SK-N-SH treated with all-trans-retinoic acid at 6 μM for 48 hours (cell line): ENCODE measurements around the gene SSNA1.

Experiments used
- ATAC-seq: fragments of 200-7000 bp; cut with Tn5 transposase; 3 replicates; pipeline ENCODE4 v1.9.1; 2020; ENCODE audit warnings: mild to moderate bottlenecking, moderate library complexity
- CSDC2 ChIP-seq: fragments of 250-450 bp; sonication (Bioruptor Pico); IDR thresholded peaks from 2 replicates; pipeline ENCODE4 v1.5.0; 2020; ENCODE audit warnings: mild to moderate bottlenecking, moderate library complexity
- ESRRG ChIP-seq: fragments of 250-450 bp; sonication (Bioruptor Pico); IDR thresholded peaks from 2 replicates; pipeline ENCODE4 v1.6.1; 2021; ENCODE audit warnings: mild to moderate bottlenecking
- GLIS3 ChIP-seq: fragments of 250-450 bp; sonication (Bioruptor Pico); IDR thresholded peaks from 2 replicates; pipeline ENCODE4 v1.5.0; 2020; ENCODE audit warnings: mild to moderate bottlenecking, moderate library complexity
- ISL1 ChIP-seq: fragments of 250-450 bp; sonication (Bioruptor Pico); IDR thresholded peaks from 2 replicates; pipeline ENCODE4 v2.1.2; 2022; ENCODE audit warnings: mild to moderate bottlenecking, moderate library complexity
- OSR1 ChIP-seq: fragments of 250-450 bp; sonication (Bioruptor Pico); IDR thresholded peaks from 2 replicates; pipeline ENCODE4 v1.8.0; 2022; ENCODE audit warnings: moderate library complexity, mild to moderate bottlenecking, inconsistent platforms
- POU6F1 ChIP-seq: fragments of 250-450 bp; sonication (Bioruptor Pico); IDR thresholded peaks from 2 replicates; pipeline ENCODE4 v1.8.0; 2021; ENCODE audit warnings: low read depth, mild to moderate bottlenecking, moderate library complexity, borderline replicate concordance
- PPARA ChIP-seq: fragments of 250-450 bp; sonication (Bioruptor Pico); IDR thresholded peaks from 2 replicates; pipeline ENCODE4 v1.5.0; 2020; ENCODE audit warnings: mild to moderate bottlenecking, borderline replicate concordance
- RARB ChIP-seq: fragments of 250-450 bp; sonication (Bioruptor Pico); IDR thresholded peaks from 2 replicates; pipeline ENCODE4 v1.8.0; 2021; ENCODE audit warnings: mild to moderate bottlenecking, moderate library complexity
- SNAI2 ChIP-seq: fragments of 250-450 bp; sonication (Bioruptor Pico); IDR thresholded peaks from 2 replicates; pipeline ENCODE4 v1.5.0; 2020; ENCODE audit warnings: mild to moderate bottlenecking, moderate library complexity
- TCF4 ChIP-seq: fragments of 250-450 bp; sonication (Bioruptor Pico); IDR thresholded peaks from 2 replicates; pipeline ENCODE4 v1.8.0; 2021; ENCODE audit warnings: mild to moderate bottlenecking, moderate library complexity, borderline replicate concordance
- ZC3H10 ChIP-seq: fragments of 250-450 bp; sonication (Bioruptor Pico); IDR thresholded peaks from 2 replicates; pipeline ENCODE4 v1.5.1; 2021; ENCODE audit warnings: mild to moderate bottlenecking, moderate library complexity
- ZFP3 ChIP-seq: fragments of 250-450 bp; sonication (Bioruptor Pico); IDR thresholded peaks from 2 replicates; pipeline ENCODE4 v1.5.0; 2020; ENCODE audit warnings: mild to moderate bottlenecking, moderate library complexity
- ZFP30 ChIP-seq: fragments of 450-650 bp; formaldehyde crosslinking; IDR thresholded peaks from 2 replicates; pipeline ENCODE4 v1.5.0; 2022; ENCODE audit warnings: mild to moderate bottlenecking, moderate library complexity
- ZNF70 ChIP-seq: fragments of 450-650 bp; formaldehyde crosslinking; IDR thresholded peaks from 2 replicates; pipeline ENCODE4 v1.5.0; 2020; ENCODE audit warnings: mild to moderate bottlenecking, moderate library complexity
- ZNF8 ChIP-seq: fragments of 450-650 bp; formaldehyde crosslinking; IDR thresholded peaks from 2 replicates; pipeline ENCODE4 v1.5.0; 2020; ENCODE audit warnings: mild to moderate bottlenecking, moderate library complexity
- TF ChIP-seq, protein P1 (sequence below): fragments of 250-450 bp; sonication (Bioruptor Pico); IDR thresholded peaks from 2 replicates; pipeline ENCODE4 v1.5.1; 2020; ENCODE audit warnings: low read depth, mild to moderate bottlenecking, moderate library complexity
- TF ChIP-seq, protein P2 (sequence below): fragments of 250-450 bp; sonication (Bioruptor Pico); IDR thresholded peaks from 2 replicates; pipeline ENCODE4 v1.5.1; 2021; ENCODE audit warnings: mild to moderate bottlenecking, moderate library complexity
- TF ChIP-seq, protein P3 (sequence below): fragments of 250-450 bp; sonication (Bioruptor Pico); IDR thresholded peaks from 2 replicates; pipeline ENCODE4 v1.5.0; 2020; ENCODE audit warnings: mild to moderate bottlenecking, moderate library complexity

Gene SSNA1

GRCh38 chr9:137161558-137162486 is 26.7 kb upstream of the SSNA1 start:
- TF ChIP-seq PPARA (CRISPR knock-in tag) (no peak), TCF4 (CRISPR knock-in tag) (no peak), ISL1 (CRISPR knock-in tag) (no peak), POU6F1 (no peak), CSDC2 (CRISPR knock-in tag) (no peak)
- TF ChIP-seq, protein P1, sequence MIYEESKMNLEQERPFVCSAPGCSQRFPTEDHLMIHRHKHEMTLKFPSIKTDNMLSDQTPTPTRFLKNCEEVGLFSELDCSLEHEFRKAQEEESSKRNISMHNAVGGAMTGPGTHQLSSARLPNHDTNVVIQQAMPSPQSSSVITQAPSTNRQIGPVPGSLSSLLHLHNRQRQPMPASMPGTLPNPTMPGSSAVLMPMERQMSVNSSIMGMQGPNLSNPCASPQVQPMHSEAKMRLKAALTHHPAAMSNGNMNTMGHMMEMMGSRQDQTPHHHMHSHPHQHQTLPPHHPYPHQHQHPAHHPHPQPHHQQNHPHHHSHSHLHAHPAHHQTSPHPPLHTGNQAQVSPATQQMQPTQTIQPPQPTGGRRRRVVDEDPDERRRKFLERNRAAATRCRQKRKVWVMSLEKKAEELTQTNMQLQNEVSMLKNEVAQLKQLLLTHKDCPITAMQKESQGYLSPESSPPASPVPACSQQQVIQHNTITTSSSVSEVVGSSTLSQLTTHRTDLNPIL: no peak
- ATAC-seq: no peak

- TF ChIP-seq ZNF8 (CRISPR knock-in tag) (no peak), ZNF70 (CRISPR knock-in tag) (no peak), ESRRG (CRISPR knock-in tag) (no peak), TCF4 (CRISPR knock-in tag) (no peak), GLIS3 (no peak), SNAI2 (CRISPR knock-in tag) (no peak), ZFP3 (CRISPR knock-in tag) (no peak), RARB (CRISPR knock-in tag) (no peak), ZC3H10 (no peak), PPARA (CRISPR knock-in tag) (no peak), OSR1 (CRISPR knock-in tag) (no peak), CSDC2 (CRISPR knock-in tag) (no peak), ZFP30 (CRISPR knock-in tag) (no peak)
- TF ChIP-seq, protein P2, sequence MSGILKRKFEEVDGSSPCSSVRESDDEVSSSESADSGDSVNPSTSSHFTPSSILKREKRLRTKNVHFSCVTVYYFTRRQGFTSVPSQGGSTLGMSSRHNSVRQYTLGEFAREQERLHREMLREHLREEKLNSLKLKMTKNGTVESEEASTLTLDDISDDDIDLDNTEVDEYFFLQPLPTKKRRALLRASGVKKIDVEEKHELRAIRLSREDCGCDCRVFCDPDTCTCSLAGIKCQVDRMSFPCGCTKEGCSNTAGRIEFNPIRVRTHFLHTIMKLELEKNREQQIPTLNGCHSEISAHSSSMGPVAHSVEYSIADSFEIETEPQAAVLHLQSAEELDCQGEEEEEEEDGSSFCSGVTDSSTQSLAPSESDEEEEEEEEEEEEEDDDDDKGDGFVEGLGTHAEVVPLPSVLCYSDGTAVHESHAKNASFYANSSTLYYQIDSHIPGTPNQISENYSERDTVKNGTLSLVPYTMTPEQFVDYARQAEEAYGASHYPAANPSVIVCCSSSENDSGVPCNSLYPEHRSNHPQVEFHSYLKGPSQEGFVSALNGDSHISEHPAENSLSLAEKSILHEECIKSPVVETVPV (CRISPR knock-in tag): no peak
- TF ChIP-seq, protein P3, sequence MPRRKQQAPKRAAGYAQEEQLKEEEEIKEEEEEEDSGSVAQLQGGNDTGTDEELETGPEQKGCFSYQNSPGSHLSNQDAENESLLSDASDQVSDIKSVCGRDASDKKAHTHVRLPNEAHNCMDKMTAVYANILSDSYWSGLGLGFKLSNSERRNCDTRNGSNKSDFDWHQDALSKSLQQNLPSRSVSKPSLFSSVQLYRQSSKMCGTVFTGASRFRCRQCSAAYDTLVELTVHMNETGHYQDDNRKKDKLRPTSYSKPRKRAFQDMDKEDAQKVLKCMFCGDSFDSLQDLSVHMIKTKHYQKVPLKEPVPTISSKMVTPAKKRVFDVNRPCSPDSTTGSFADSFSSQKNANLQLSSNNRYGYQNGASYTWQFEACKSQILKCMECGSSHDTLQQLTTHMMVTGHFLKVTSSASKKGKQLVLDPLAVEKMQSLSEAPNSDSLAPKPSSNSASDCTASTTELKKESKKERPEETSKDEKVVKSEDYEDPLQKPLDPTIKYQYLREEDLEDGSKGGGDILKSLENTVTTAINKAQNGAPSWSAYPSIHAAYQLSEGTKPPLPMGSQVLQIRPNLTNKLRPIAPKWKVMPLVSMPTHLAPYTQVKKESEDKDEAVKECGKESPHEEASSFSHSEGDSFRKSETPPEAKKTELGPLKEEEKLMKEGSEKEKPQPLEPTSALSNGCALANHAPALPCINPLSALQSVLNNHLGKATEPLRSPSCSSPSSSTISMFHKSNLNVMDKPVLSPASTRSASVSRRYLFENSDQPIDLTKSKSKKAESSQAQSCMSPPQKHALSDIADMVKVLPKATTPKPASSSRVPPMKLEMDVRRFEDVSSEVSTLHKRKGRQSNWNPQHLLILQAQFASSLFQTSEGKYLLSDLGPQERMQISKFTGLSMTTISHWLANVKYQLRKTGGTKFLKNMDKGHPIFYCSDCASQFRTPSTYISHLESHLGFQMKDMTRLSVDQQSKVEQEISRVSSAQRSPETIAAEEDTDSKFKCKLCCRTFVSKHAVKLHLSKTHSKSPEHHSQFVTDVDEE (CRISPR knock-in tag): no peak
- TF ChIP-seq, protein P1: no peak
Observed at GRCh38 chr9:137162505-137163364, 25.7 kb upstream of the SSNA1 start.

DNA sequence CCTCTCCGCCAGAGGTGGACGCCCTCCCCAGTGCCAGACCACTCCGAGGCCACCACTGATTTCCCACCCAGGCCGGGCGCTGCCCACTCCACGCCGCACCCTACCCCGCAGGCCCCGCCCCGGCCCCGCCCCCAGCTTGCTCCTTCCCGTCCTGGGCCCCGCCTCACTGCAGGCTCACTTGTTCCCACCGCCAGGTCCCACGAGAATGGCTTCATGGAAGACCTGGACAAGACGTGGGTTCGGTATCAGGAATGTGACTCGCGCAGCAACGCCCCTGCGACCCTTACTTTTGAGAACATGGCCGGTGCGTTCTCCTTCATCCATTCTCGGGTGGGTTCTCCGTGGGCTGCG is 25.1 kb upstream of the SSNA1 start:
- no peak for ATAC-seq
- TF ChIP-seq ZNF70 (CRISPR knock-in tag): no peak
- no peak for TF ChIP-seq ZFP3 (CRISPR knock-in tag)
- TF ChIP-seq ZC3H10: no peak
- no peak for TF ChIP-seq ISL1 (CRISPR knock-in tag)
- TF ChIP-seq GLIS3: no peak
- TF ChIP-seq RARB (CRISPR knock-in tag): no peak
- TF ChIP-seq, protein P2 (CRISPR knock-in tag): no peak
- TF ChIP-seq ZNF8 (CRISPR knock-in tag): no peak
- no peak for TF ChIP-seq SNAI2 (CRISPR knock-in tag)

More at GRCh38 chr9:137162505-137163364, 25.7 kb upstream of the SSNA1 start:
- no peak for ATAC-seq
